DOHH2 (cell line): ENCODE data around the gene DRD2.

Experiments used
- H3F3A ChIP-seq: fragments of 200-600 bp; sonication (generic), shearing (Covaris generic); 2 replicates; pipeline ENCODE4 v1.6.0; 2016; ENCODE audit warnings: antibody characterized with exemption, mild to moderate bottlenecking; ENCODE audit not compliant: control insufficient read depth, insufficient read depth
- H3K27ac ChIP-seq: fragments of 200-600 bp; sonication (generic); 2 replicates; pipeline ENCODE4 v1.5.1; 2014; ENCODE audit warnings: low read depth, mild to moderate bottlenecking, low read length, moderate library complexity
- H3K27me3 ChIP-seq: fragments of 200-600 bp; sonication (generic); 2 replicates; pipeline ENCODE4 v1.6.1; 2014; ENCODE audit warnings: mild to moderate bottlenecking, low read length, mixed read lengths; ENCODE audit not compliant: control insufficient read depth
- H3K36me3 ChIP-seq: fragments of 200-600 bp; sonication (generic); 2 replicates; pipeline ENCODE4 v1.6.1; 2014; ENCODE audit warnings: mild to moderate bottlenecking, low read length, moderate library complexity, mixed read lengths; ENCODE audit not compliant: control insufficient read depth
- H3K4me1 ChIP-seq: fragments of 200-600 bp; sonication (generic); 2 replicates; pipeline ENCODE4 v1.6.1; 2014; ENCODE audit warnings: mild to moderate bottlenecking, low read length, mixed read lengths; ENCODE audit not compliant: control insufficient read depth
- H3K4me2 ChIP-seq: fragments of 200-600 bp; sonication (generic); 2 replicates; pipeline ENCODE4 v1.6.0; 2014; ENCODE audit warnings: mild to moderate bottlenecking, low read length, moderate library complexity
- H3K4me3 ChIP-seq: fragments of 200-600 bp; sonication (generic); 2 replicates; pipeline ENCODE4 v1.5.1; 2014; ENCODE audit warnings: mild to moderate bottlenecking, low read length, mixed read lengths
- H3K79me2 ChIP-seq: fragments of 200-600 bp; sonication (generic); 2 replicates; pipeline ENCODE4 v1.6.1; 2014; ENCODE audit warnings: mild to moderate bottlenecking, low read length, mixed read lengths; ENCODE audit not compliant: control insufficient read depth
- H3K9me2 ChIP-seq: fragments of 200-600 bp; sonication (generic); replicated peaks from 2 replicates; pipeline ENCODE4 v1.6.1; 2014; ENCODE audit warnings: mild to moderate bottlenecking, low read length, mixed read lengths; ENCODE audit not compliant: control insufficient read depth
- H3K9me3 ChIP-seq: fragments of 200-600 bp; sonication (generic); 2 replicates; pipeline ENCODE4 v1.6.1; 2014; ENCODE audit warnings: antibody characterized with exemption, low read length, mixed read lengths; ENCODE audit not compliant: control insufficient read depth, insufficient read depth
- H4K20me1 ChIP-seq: fragments of 200-600 bp; sonication (generic); 2 replicates; pipeline ENCODE4 v1.6.0; 2014; ENCODE audit warnings: low read depth, mild to moderate bottlenecking, antibody characterized with exemption, low read length, moderate library complexity; ENCODE audit not compliant: control insufficient read depth, insufficient read depth
- CTCF ChIP-seq: fragments of 200-600 bp; sonication (generic); IDR thresholded peaks from one replicate; pipeline ENCODE4 v1.5.1; 2014; ENCODE audit warnings: antibody characterized with exemption, mild to moderate bottlenecking, low read depth, low read length; ENCODE audit not compliant: poor library complexity, severe bottlenecking
- EZH2phosphoT487 ChIP-seq: fragments of 200-600 bp; sonication (generic); IDR thresholded peaks from 2 replicates; pipeline ENCODE4 v1.6.1; 2017; ENCODE audit warnings: borderline replicate concordance, mild to moderate bottlenecking, antibody characterized with exemption, low read length, moderate library complexity, mixed read lengths

DRD2 gene

GRCh38 chr11:113505541-113506375 is 30.6 kb upstream of the DRD2 start:
- Histone ChIP-seq H4K20me1 (no peaks in the 10 kb centered on the region), H3K4me2 (no peak overlapping the region), H3K27ac (no peak overlapping the region), H3K9me2 (no peaks in the 10 kb centered on the region), H3F3A (no peaks in the 10 kb centered on the region), H3K79me2 (no peaks in the 10 kb centered on the region), H3K9me3 (no peaks in the 10 kb centered on the region), H3K36me3 (no peaks in the 10 kb centered on the region), H3K4me1 (peaks cover 8% of the 10 kb centered on the region), H3K27me3 (peaks cover 12% of the 10 kb centered on the region; the same call in 1 of the 2 replicates), H3K4me3 (no peak overlapping the region)
- TF ChIP-seq CTCF, result no peak

- Histone ChIP-seq H3K36me3 (no peaks in the 10 kb centered on the region), H4K20me1 (no peaks in the 10 kb centered on the region), H3K4me2 (no peak overlapping the region), H3K4me3 (no peak overlapping the region), H3K9me2 (no peaks in the 10 kb centered on the region), H3F3A (no peaks in the 10 kb centered on the region), H3K27ac (no peak overlapping the region), H3K79me2 (no peaks in the 10 kb centered on the region), H3K4me1 (peaks cover 8% of the 10 kb centered on the region), H3K27me3 (peaks cover 12% of the 10 kb centered on the region; the same call in 1 of the 2 replicates), H3K9me3 (no peaks in the 10 kb centered on the region)
- TF ChIP-seq EZH2phosphoT487 (no peak), CTCF (no peak)
Observed at GRCh38 chr11:113505046-113505445, 29.8 kb upstream of the DRD2 start.

- Histone ChIP-seq H3K4me2 (no peak overlapping the region), H3K4me1 (peaks cover 8% of the 10 kb centered on the region), H4K20me1 (no peaks in the 10 kb centered on the region), H3K27me3 (peaks cover 12% of the 10 kb centered on the region; the same call in 1 of the 2 replicates), H3K79me2 (no peaks in the 10 kb centered on the region), H3K9me2 (no peaks in the 10 kb centered on the region), H3K27ac (no peak overlapping the region), H3K36me3 (no peaks in the 10 kb centered on the region), H3F3A (no peaks in the 10 kb centered on the region), H3K9me3 (no peaks in the 10 kb centered on the region), H3K4me3 (no peak overlapping the region)
- TF ChIP-seq CTCF (no peak), EZH2phosphoT487 (no peak)
Observed at GRCh38 chr11:113504586-113504985, 29.4 kb upstream of the DRD2 start.
